Endothelial cell of umbilical vein (primary cell): ENCODE data around the gene ALOXE3. TPM values are rescaled to one million over a fixed set of nuclear protein-coding genes. Genes with fewer than 3 reads are reported as not detected.
A peak's percentile ranks its signal among the peaks of the same experiment; 100 is the strongest.

ENCODE experiments used
- BruUV-seq: library from RNA; stranded (reverse); fragments of 400-500 nt; replicated peaks from 2 replicates; lab custom pipeline; 2021; lab: Mats Ljungman, UMichigan
- CTCF ChIA-PET: fragments of 300-600, 350-600 bp; sonication (Branson Sonifier 250); formaldehyde crosslinking; loops from one replicate; lab custom pipeline; 2021; ENCODE audit warnings: antibody characterized with exemption, inconsistent platforms; lab: Charles Lee
- POLR2A ChIA-PET: fragments of 300-600, 350-600 bp; sonication (Branson Sonifier 250); formaldehyde crosslinking; loops from one replicate; lab custom pipeline; 2021; ENCODE audit warnings: antibody characterized with exemption, inconsistent platforms; lab: Charles Lee
- DNase-seq: peaks from one replicate; pipeline ENCODE4 v3.0.0-alpha.2; 2011; ENCODE audit warnings: low read depth, low spot score
- FAIRE-seq: peaks from 2 replicates; lab custom pipeline; 2011; peaks lifted over from hg19 to GRCh38; lab: Jason Lieb, UNC
- H2AFZ ChIP-seq: 2 replicates; pipeline ENCODE4 v1.6.0; 2012; ENCODE audit warnings: low read depth, low read length, control low read depth, inconsistent platforms
- H3K27ac ChIP-seq: 2 replicates; pipeline ENCODE4 v1.5.1; 2011; ENCODE audit warnings: low read depth, mild to moderate bottlenecking, control low read depth, low read length, moderate library complexity; ENCODE audit not compliant: insufficient read depth
- H3K27me3 ChIP-seq, 2 experiments: 2 replicates each; pipeline versions ENCODE4 v1.6.0 to v1.6.1; 2011; ENCODE audit warnings: low read length in 2 of 2, mixed read lengths in 1 of 2; ENCODE audit not compliant: control insufficient read depth in 2 of 2, insufficient read depth in 2 of 2
- H3K36me3 ChIP-seq, 2 experiments: 2 replicates in 1 of 2; 3 replicates in 1 of 2; pipeline ENCODE4 v1.5.1; 2011; ENCODE audit warnings: low read length in 2 of 2, mild to moderate bottlenecking in 1 of 2, moderate library complexity in 1 of 2; ENCODE audit not compliant: control insufficient read depth in 2 of 2, insufficient read depth in 2 of 2; ENCODE audit errors: extremely low read depth in 1 of 2
- H3K4me1 ChIP-seq: 3 replicates; pipeline ENCODE4 v1.5.1; 2011; ENCODE audit warnings: mild to moderate bottlenecking, low read length; ENCODE audit not compliant: control insufficient read depth, insufficient read depth; ENCODE audit errors: extremely low read depth
- H3K4me2 ChIP-seq: 2 replicates; pipeline ENCODE4 v1.6.1; 2011; ENCODE audit warnings: low read length, control low read depth, mixed read lengths; ENCODE audit not compliant: insufficient read depth
- H3K4me3 ChIP-seq, 3 experiments: fragments of 200-600 bp in 1 of 3; sonication (generic), shearing (Covaris generic) in 1 of 3; replicated peaks in 1 of 3; 2 replicates each; pipeline ENCODE4 v1.5.1; 2011 to 2016; ENCODE audit warnings: control low read depth in 3 of 3, low read length in 3 of 3, mild to moderate bottlenecking in 2 of 3, inconsistent platforms in 1 of 3, low read depth in 1 of 3, moderate library complexity in 1 of 3; ENCODE audit not compliant: insufficient read depth in 1 of 3
- H3K79me2 ChIP-seq: 2 replicates; pipeline ENCODE4 v1.6.0; 2012; ENCODE audit warnings: low read length, inconsistent platforms; ENCODE audit not compliant: control insufficient read depth, insufficient read depth
- H3K9ac ChIP-seq: replicated peaks from 2 replicates; pipeline ENCODE3; 2011; ENCODE audit warnings: low read length, control low read depth; ENCODE audit not compliant: insufficient read depth; ENCODE audit errors: extremely low read depth
- H3K9me1 ChIP-seq: replicated peaks from 3 replicates; pipeline ENCODE4 v1.6.0; 2011; ENCODE audit warnings: mild to moderate bottlenecking, low read length; ENCODE audit not compliant: control insufficient read depth, insufficient read depth; ENCODE audit errors: extremely low read depth
- H3K9me3 ChIP-seq: replicated peaks from 2 replicates; pipeline ENCODE4 v1.5.1; 2012; ENCODE audit warnings: low read length, inconsistent platforms; ENCODE audit not compliant: control insufficient read depth, insufficient read depth
- H4K20me1 ChIP-seq: replicated peaks from 2 replicates; pipeline ENCODE3; 2011; ENCODE audit warnings: mild to moderate bottlenecking, low read length; ENCODE audit not compliant: control insufficient read depth, insufficient read depth; ENCODE audit errors: extremely low read depth
- CTCF ChIP-seq, 2 donors: IDR thresholded peaks; 1 replicate in 1 of 2; 2 replicates in 1 of 2; pipeline ENCODE4 v1.5.1; 2011; ENCODE audit warnings: low read length in 2 of 2, mild to moderate bottlenecking in 2 of 2, moderate library complexity in 2 of 2, control low read depth in 1 of 2, inconsistent platforms in 1 of 2, low read depth in 1 of 2; ENCODE audit not compliant: insufficient read depth in 1 of 2; ENCODE audit errors: extremely low read depth in 1 of 2
- EZH2 ChIP-seq: IDR thresholded peaks from 2 replicates; pipeline ENCODE4 v1.6.1; 2012; ENCODE audit warnings: borderline replicate concordance, low read depth, mild to moderate bottlenecking, moderate library complexity, low read length, inconsistent platforms; ENCODE audit not compliant: severe bottlenecking
- GATA2 ChIP-seq: IDR thresholded peaks from 2 replicates; pipeline ENCODE4 v1.7.0; 2011; ENCODE audit warnings: low read depth, mild to moderate bottlenecking, moderate library complexity, mixed read lengths, low read length; ENCODE audit not compliant: insufficient read length, insufficient read depth
- JUN ChIP-seq: IDR thresholded peaks from 2 replicates; pipeline ENCODE4 v1.6.1; 2011; ENCODE audit warnings: borderline replicate concordance, low read depth; ENCODE audit not compliant: insufficient read length, insufficient read depth
- MYC ChIP-seq: IDR thresholded peaks from one replicate; pipeline ENCODE4 v1.6.1; 2011; ENCODE audit warnings: mild to moderate bottlenecking, low read depth, low read length
- POLR2A ChIP-seq: IDR thresholded peaks from 2 replicates; pipeline ENCODE4 v1.6.1; 2012; ENCODE audit warnings: low read depth, mild to moderate bottlenecking, control low read depth, low read length
- dilution Hi-C: fragments of 300-500 bp; cut with MboI; formaldehyde crosslinking; loops from one replicate; pipeline ENCODE4 v1.15.0; 2019; ENCODE audit warnings: low sequenced_read_pairs; ENCODE audit not compliant: extremely low pct_ligation_motif_present
- intact Hi-C: fragments of 100-400 bp; cut with micrococcal nuclease; formaldehyde crosslinking; loops from one replicate; pipeline ENCODE4 v1.10.0; 2022
- polyA plus RNA-seq, 4 experiments: library from polyadenylated mRNA; depleted of rRNA in 3 of 4; stranded (reverse) in 3 of 4; unstranded in 1 of 4; fragments of >200 nt; gene quantifications; 2 replicates each; pipeline versions ENCODE4 v1.2.1 to v1.2.3, GENCODE V29; 2011 to 2012; ENCODE audit warnings: missing spikeins in 1 of 4
- total RNA-seq: library from RNA; stranded (reverse); gene quantifications from 2 replicates; pipeline ENCODE4 v1.2.3, GENCODE V29; 2021

Gene ALOXE3
- total and polyA plus RNA-seq, 2 donors (not counting 3 experiments of a cell fraction or from before 2014, with no cell fraction given): 0.01 TPM; not detected in 1

DNA sequence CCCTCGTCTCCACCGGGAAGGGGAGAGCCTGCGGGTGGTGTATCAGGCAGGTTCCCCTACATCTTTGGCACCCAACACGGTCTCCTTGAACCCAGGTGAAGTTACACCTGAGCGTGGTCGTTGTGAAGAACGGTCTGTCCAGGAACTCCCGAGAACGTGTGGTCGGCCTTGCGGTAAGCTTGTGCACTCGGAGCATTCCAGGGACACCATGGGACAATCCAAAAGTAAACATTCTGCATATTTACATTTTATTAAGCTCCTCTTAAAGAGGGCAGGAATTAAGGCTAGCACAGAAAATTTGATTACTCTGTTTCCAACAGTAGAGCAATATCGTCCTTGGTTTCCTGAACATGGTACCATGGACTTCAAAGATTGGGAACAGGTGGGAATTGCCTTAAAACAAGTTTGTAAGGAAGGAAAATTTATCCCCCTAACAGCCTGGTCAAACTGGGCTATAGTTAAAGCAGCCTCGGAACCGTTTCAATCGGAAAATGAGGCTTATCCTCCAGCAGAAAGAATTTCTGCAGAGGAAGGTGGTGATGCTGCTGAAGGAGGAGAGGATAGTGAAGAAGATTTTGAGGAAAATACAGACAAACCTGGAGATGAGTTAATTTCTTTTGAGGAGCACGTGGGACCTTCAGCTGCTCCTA, 61.2 kb downstream of the ALOXE3 start:
- no peaks in the 10 kb centered on the region for H3K9me1 ChIP-seq
- H3K4me1 ChIP-seq: peaks cover 11% of the 10 kb centered on the region
- no peaks in the 10 kb centered on the region for H3K79me2 ChIP-seq
- no peak overlapping the region for H3K4me2 ChIP-seq
- H3K27ac ChIP-seq: no peak overlapping the region
- no peak overlapping the region for H2AFZ ChIP-seq
- no peak overlapping the region for H3K9ac ChIP-seq
- no peaks in the 10 kb centered on the region for H4K20me1 ChIP-seq
- H3K36me3 ChIP-seq: no peaks in the 10 kb centered on the region
- DNase-seq (no peak), FAIRE-seq (no peak)
- no peak overlapping the region for H3K4me3 ChIP-seq
- CTCF ChIA-PET: interaction anchor here (0.7 to 11.0 kb wide), 40 partner anchors 10 to 468 kb away, joined by 3 to 191 read pairs (median 5); partner anchors contain the start of genes CNTROB, GUCY2D and RNF227
- dilution Hi-C loops (no loop called here), intact Hi-C loops (loop anchor here (1.0 to 5.0 kb wide), 5 partner anchors 40 to 235 kb away; no protein-coding TSS in a partner anchor)
- H3K9me3 ChIP-seq: no peaks in the 10 kb centered on the region
- BruUV-seq: no TSS peak
- peaks cover 22 to 32% of the 10 kb centered on the region in 2 experiments for H3K27me3 ChIP-seq
- TF ChIP-seq EZH2 (peak; percentile 0), MYC (no peak)
- POLR2A ChIA-PET: no interaction called here

- dilution Hi-C loops: no loop called here
- peak; percentile 75 for FAIRE-seq
- H3K4me1 ChIP-seq: peaks cover 11% of the 10 kb centered on the region
Observed at GRCh38 chr17:8056232-8056975, 61.9 kb downstream of the ALOXE3 start.

More at GRCh38 chr17:8056232-8056975, 61.9 kb downstream of the ALOXE3 start:
- H3K27me3 ChIP-seq: peaks cover 19 to 26% of the 10 kb centered on the region in 2 experiments
- H4K20me1 ChIP-seq: no peaks in the 10 kb centered on the region
- H3K79me2 ChIP-seq: no peaks in the 10 kb centered on the region
- H3K9me1 ChIP-seq: no peaks in the 10 kb centered on the region
- H2AFZ ChIP-seq: peak overlapping the region; percentile 85
- H3K9ac ChIP-seq: no peak overlapping the region
- peak; percentile 89 for DNase-seq
- TF ChIP-seq GATA2 (peak; percentile 26), JUN (peak; percentile 7), POLR2A (no peak), CTCF (IDR thresholded peaks at IDR 0.05; ENCODE audit: extremely low read depth in 1 of 2, insufficient read depth in 1 of 2, low read depth in 1 of 2, low read length in 2 of 2) (no peak)
- ChIA-PET CTCF (interaction anchor here (0.8 to 11.0 kb wide), 19 partner anchors 13 to 313 kb away, joined by 3 to 191 read pairs (median 14); partner anchors contain the start of genes CNTROB and GUCY2D), POLR2A (no interaction called here)
- intact Hi-C loops: loop anchor here (2.0 to 5.0 kb wide), 2 partner anchors 40 to 234 kb away; no protein-coding TSS in a partner anchor
- no peak overlapping the region for H3K4me3 ChIP-seq
- H3K4me2 ChIP-seq: no peak overlapping the region
- no peaks in the 10 kb centered on the region for H3K36me3 ChIP-seq
- peak overlapping the region; percentile 28 for H3K27ac ChIP-seq
- no TSS peak for BruUV-seq
- no peaks in the 10 kb centered on the region for H3K9me3 ChIP-seq
